Loucy (cell line): ENCODE data around the gene CCND1.

ENCODE experiments used
- H2AFZ ChIP-seq: fragments of 200-600 bp; sonication (generic); 2 replicates; pipeline ENCODE4 v1.6.0; 2016; ENCODE audit warnings: antibody characterized with exemption, mild to moderate bottlenecking, low read length, moderate library complexity
- H3F3A ChIP-seq: fragments of 200-600 bp; 2 replicates; pipeline ENCODE4 v1.6.0; 2016; ENCODE audit warnings: antibody characterized with exemption, low read depth, mild to moderate bottlenecking
- H3K27me3 ChIP-seq: fragments of 200-600 bp; sonication (generic); 2 replicates; pipeline ENCODE4 v1.6.1; 2014; ENCODE audit warnings: low read length, mild to moderate bottlenecking; ENCODE audit not compliant: insufficient read depth, poor library complexity, severe bottlenecking
- H3K36me3 ChIP-seq: fragments of 200-600 bp; sonication (generic); 2 replicates; pipeline ENCODE4 v1.6.1; 2016; ENCODE audit warnings: low read length; ENCODE audit not compliant: insufficient read depth
- H3K4me1 ChIP-seq: fragments of 200-600 bp; sonication (generic); 2 replicates; pipeline ENCODE4 v1.5.1; 2014; ENCODE audit warnings: low read length, mild to moderate bottlenecking; ENCODE audit not compliant: insufficient read depth, poor library complexity, severe bottlenecking
- H3K4me2 ChIP-seq: fragments of 200-600 bp; sonication (generic); 2 replicates; pipeline ENCODE4 v1.6.0; 2014; ENCODE audit warnings: antibody characterized with exemption, low read length, low read depth, mild to moderate bottlenecking; ENCODE audit not compliant: poor library complexity, severe bottlenecking
- H3K4me3 ChIP-seq: fragments of 200-600 bp; sonication (generic); 2 replicates; pipeline ENCODE4 v1.5.1; 2014; ENCODE audit warnings: low read length, mild to moderate bottlenecking, mixed read lengths; ENCODE audit not compliant: poor library complexity, severe bottlenecking
- H3K79me2 ChIP-seq: fragments of 200-600 bp; sonication (generic); 2 replicates; pipeline ENCODE4 v1.6.1; 2014; ENCODE audit warnings: low read length; ENCODE audit not compliant: insufficient read depth
- H3K9ac ChIP-seq: fragments of 200-600 bp; sonication (generic); 2 replicates; pipeline ENCODE4 v1.6.0; 2014; ENCODE audit warnings: mild to moderate bottlenecking, low read depth, low read length, moderate library complexity; ENCODE audit not compliant: poor library complexity, severe bottlenecking
- H3K9me2 ChIP-seq: fragments of 200-600 bp; sonication (generic); replicated peaks from 2 replicates; pipeline ENCODE4 v1.6.1; 2016; ENCODE audit warnings: low read depth, low read length, mixed read lengths
- H3K9me3 ChIP-seq: fragments of 200-600 bp; sonication (generic); 2 replicates; pipeline ENCODE4 v1.6.1; 2014; ENCODE audit warnings: mild to moderate bottlenecking, antibody characterized with exemption, low read length, low read depth; ENCODE audit not compliant: insufficient read depth
- H4K20me1 ChIP-seq: fragments of 200-600 bp; sonication (generic); 2 replicates; pipeline ENCODE4 v1.6.0; 2014; ENCODE audit warnings: antibody characterized with exemption, low read length, mild to moderate bottlenecking; ENCODE audit not compliant: insufficient read depth, poor library complexity, severe bottlenecking
- EZH2phosphoT487 ChIP-seq: fragments of 200-600 bp; IDR thresholded peaks from 2 replicates; pipeline ENCODE4 v1.6.1; 2018; ENCODE audit warnings: antibody characterized with exemption, mild to moderate bottlenecking, moderate library complexity, borderline replicate concordance
- TF ChIP-seq, protein P1 (sequence below): fragments of 200-600 bp; sonication (generic); conservative IDR thresholded peaks from 2 replicates; pipeline ENCODE4 v1.5.1; 2014; ENCODE audit warnings: mild to moderate bottlenecking, antibody characterized with exemption, low read length

Gene CCND1

DNA sequence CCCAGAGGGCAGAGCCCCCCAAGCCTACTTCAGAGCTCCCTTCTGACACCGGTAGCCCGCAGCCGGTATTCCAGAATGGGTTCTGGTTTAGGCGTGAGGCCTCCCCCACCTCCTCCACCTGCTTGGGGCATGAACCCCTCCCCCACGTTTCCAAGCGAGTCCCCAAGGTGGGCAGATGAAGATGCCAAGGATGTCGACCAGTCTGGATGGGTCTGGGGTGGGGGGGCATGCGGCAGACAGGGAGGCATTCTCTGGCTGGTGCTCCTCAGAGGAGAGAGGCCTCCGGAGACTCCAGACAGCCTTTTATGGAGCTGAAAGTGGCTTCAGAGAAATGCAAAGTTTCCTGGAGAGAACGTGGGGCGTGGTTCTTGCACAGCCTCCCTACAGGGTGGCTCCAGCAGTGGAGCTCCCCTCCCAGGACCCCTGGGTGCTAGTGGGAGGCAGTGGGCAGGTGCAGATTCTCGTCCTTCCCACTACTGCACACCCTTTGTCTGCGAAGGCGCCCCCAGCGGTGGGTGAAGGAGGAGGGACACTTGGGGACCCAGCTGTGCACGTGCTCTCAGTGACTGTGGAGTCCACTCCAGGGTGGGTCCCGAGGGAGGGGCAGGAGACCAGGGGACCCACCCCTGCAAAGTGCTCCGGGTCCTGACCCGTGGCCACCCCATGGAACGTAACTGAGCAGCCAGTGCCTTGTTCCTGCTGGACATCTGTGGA, 4.2 kb downstream of the CCND1 start:
- Histone ChIP-seq H4K20me1 (no peaks in the 10 kb centered on the region), H3K79me2 (no peaks in the 10 kb centered on the region), H3K27me3 (no peaks in the 10 kb centered on the region), H3K4me3 (no peak overlapping the region), H3K9me2 (no peaks in the 10 kb centered on the region), H3K9me3 (no peaks in the 10 kb centered on the region), H3K9ac (no peak overlapping the region), H3K4me2 (no peak overlapping the region), H3K4me1 (no peaks in the 10 kb centered on the region), H3K36me3 (no peaks in the 10 kb centered on the region), H3F3A (no peaks in the 10 kb centered on the region), H2AFZ (no peak overlapping the region)
- TF ChIP-seq EZH2phosphoT487, result no peak
- TF ChIP-seq, protein P1, sequence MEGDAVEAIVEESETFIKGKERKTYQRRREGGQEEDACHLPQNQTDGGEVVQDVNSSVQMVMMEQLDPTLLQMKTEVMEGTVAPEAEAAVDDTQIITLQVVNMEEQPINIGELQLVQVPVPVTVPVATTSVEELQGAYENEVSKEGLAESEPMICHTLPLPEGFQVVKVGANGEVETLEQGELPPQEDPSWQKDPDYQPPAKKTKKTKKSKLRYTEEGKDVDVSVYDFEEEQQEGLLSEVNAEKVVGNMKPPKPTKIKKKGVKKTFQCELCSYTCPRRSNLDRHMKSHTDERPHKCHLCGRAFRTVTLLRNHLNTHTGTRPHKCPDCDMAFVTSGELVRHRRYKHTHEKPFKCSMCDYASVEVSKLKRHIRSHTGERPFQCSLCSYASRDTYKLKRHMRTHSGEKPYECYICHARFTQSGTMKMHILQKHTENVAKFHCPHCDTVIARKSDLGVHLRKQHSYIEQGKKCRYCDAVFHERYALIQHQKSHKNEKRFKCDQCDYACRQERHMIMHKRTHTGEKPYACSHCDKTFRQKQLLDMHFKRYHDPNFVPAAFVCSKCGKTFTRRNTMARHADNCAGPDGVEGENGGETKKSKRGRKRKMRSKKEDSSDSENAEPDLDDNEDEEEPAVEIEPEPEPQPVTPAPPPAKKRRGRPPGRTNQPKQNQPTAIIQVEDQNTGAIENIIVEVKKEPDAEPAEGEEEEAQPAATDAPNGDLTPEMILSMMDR, result no peak; the same call in 1 of the 2 replicates

DNA sequence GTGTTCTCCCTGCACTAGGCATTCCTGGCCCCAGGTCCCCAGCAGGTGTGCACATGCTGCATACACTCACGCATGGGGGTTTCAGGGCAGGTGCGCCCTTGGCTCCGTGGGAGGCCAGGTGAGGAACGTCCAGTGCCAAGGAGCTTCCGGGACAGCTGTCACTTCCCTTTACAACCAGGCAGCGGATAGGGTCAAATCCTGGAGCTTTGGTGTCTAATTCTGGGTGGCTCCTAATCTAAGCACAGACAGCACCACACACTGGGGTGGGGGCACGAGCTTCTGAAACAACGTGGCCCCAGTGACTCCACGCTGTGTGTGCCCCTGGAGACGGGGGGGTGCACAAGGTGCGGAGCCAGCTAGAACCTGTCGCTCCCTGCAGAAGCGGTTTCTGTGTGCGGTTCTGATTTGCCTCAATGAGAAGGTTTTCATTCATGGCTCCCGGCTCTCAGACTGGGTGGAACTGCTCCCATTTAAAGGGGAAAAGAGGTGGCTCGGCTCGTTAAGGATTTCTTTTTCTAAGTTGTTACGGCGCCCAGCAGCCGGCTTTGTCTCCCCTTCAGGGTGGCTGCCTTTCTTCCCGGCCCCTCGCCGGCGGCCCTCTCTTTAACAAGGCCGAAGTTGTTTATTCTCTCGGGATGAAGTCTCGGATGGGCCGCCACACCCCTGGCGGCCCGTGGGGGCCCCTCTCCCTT, 5.0 kb downstream of the CCND1 start:
- H3K9me3 ChIP-seq, result no peaks in the 10 kb centered on the region
- H3K9me2 ChIP-seq, result no peaks in the 10 kb centered on the region
- H3K4me2 ChIP-seq, result no peak overlapping the region
- no peaks in the 10 kb centered on the region for H4K20me1 ChIP-seq
- TF ChIP-seq, protein P1, result no peak
- TF ChIP-seq EZH2phosphoT487, result no peak
- H3K4me3 ChIP-seq, result no peak overlapping the region
- no peak overlapping the region for H2AFZ ChIP-seq
- H3K79me2 ChIP-seq, result no peaks in the 10 kb centered on the region
- no peak overlapping the region for H3K9ac ChIP-seq
- no peaks in the 10 kb centered on the region for H3K36me3 ChIP-seq
- no peaks in the 10 kb centered on the region for H3K27me3 ChIP-seq
- H3F3A ChIP-seq, result no peaks in the 10 kb centered on the region
- no peaks in the 10 kb centered on the region for H3K4me1 ChIP-seq

DNA sequence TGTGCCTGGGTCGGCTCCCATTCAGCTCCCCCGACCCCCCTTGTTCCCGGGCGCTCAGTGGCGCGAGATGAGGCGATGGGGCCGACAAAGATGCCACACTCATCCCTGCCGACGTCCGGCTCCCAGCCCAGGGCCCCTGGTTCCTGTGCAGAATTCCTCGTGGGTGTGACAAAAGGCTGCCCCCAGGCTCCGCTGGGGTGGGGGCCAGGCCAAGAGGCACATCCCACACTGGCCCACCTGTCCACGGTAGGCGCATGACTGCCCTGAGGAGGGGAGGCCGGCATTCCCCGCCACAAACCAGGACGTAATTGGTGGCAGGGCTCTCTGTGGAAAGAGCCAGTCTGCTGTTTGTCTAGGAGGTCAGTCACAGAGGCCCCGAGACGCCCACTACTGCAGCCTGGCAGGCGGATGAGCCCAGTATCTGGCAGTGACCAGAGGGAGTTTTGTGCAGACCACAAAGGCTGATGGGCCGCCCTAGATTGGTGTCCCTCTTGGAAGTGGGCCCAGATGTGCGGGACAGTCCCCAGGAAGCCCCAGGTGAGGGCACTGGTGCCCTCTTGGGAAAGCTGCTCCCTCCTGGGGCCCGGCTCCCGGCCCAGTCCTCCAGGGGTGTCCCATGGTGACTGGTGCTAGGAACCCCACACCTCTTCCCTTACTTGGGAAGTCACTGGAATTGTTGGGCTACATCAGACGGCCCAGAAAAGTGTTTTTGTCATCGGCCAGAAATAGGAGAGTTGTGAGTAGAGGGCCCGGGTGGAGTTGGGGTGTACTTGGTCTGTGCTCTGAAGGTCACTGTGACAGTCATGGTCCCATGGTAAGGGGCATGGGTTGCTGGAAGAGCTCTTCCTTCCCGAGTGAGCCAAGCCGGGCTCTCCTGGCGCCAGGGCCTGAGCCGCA, 5.8 kb downstream of the CCND1 start:
- Histone ChIP-seq H4K20me1 (no peaks in the 10 kb centered on the region), H3K4me2 (no peak overlapping the region), H3K9ac (no peak overlapping the region), H3K9me3 (no peaks in the 10 kb centered on the region), H3K36me3 (no peaks in the 10 kb centered on the region), H3K4me1 (no peaks in the 10 kb centered on the region), H3K27me3 (no peaks in the 10 kb centered on the region), H3K9me2 (no peaks in the 10 kb centered on the region), H2AFZ (no peak overlapping the region), H3K4me3 (no peak overlapping the region), H3F3A (no peaks in the 10 kb centered on the region), H3K79me2 (no peaks in the 10 kb centered on the region)
- TF ChIP-seq, protein P1, result no peak
